ENCODE results near the gene PABPC1L2A. TPM values are rescaled to one million over a fixed set of nuclear protein-coding genes. Genes with fewer than 3 reads are reported as not detected.

PABPC1L2A gene
- total RNA-seq, 1 experiment from 2014 or later = not detected

GRCh38 chrX:73028876-73029275 lies 50.4 kb downstream of the PABPC1L2A start:
- Histone ChIP-seq H3K27me3 (replicated peaks; ENCODE audit: insufficient read depth, low read depth, low read length, poor library complexity) (no peaks in the 10 kb centered on the region), H3K4me3 (ENCODE audit: low read depth, low read length, poor library complexity, severe bottlenecking) (no peak overlapping the region), H3K27ac (ENCODE audit: low read depth, low read length, poor library complexity, severe bottlenecking) (no peak overlapping the region), H3K4me1 (ENCODE audit: insufficient read depth, low read length, poor library complexity, severe bottlenecking) (no peaks in the 10 kb centered on the region), H3K36me3 (ENCODE audit: insufficient read depth, low read length, poor library complexity, severe bottlenecking) (no peaks in the 10 kb centered on the region), H3K9me3 (ENCODE audit: low read depth, low read length, poor library complexity, severe bottlenecking) (no peaks in the 10 kb centered on the region)
- no peak for DNase-seq (ENCODE audit: low spot score)
- TF ChIP-seq EZH2 (IDR thresholded peaks at IDR 0.05; ENCODE audit: borderline replicate concordance, low read depth, low read length, poor library complexity, severe bottlenecking) = no peak
- TF ChIP-seq, protein P1, sequence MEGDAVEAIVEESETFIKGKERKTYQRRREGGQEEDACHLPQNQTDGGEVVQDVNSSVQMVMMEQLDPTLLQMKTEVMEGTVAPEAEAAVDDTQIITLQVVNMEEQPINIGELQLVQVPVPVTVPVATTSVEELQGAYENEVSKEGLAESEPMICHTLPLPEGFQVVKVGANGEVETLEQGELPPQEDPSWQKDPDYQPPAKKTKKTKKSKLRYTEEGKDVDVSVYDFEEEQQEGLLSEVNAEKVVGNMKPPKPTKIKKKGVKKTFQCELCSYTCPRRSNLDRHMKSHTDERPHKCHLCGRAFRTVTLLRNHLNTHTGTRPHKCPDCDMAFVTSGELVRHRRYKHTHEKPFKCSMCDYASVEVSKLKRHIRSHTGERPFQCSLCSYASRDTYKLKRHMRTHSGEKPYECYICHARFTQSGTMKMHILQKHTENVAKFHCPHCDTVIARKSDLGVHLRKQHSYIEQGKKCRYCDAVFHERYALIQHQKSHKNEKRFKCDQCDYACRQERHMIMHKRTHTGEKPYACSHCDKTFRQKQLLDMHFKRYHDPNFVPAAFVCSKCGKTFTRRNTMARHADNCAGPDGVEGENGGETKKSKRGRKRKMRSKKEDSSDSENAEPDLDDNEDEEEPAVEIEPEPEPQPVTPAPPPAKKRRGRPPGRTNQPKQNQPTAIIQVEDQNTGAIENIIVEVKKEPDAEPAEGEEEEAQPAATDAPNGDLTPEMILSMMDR (conservative IDR thresholded peaks at IDR 0.05; ENCODE audit: low read depth, low read length) = no peak
- no TSS peak for BruUV-seq (replicated peaks)
- CTCF ChIA-PET = no interaction called here
- intact Hi-C loops (cut with micrococcal nuclease; ENCODE audit: unreplicated experiment) = no loop called here
- POLR2A ChIA-PET (ENCODE audit: low non-redundant PET) = no interaction called here

Other genes with a start within 250 kb of the PABPC1L2A start
- gene FAM236C, start 166.9 kb downstream of the PABPC1L2A start, total RNA-seq (2021) = not detected in 2 replicates
- gene FAM236A, start 141.3 kb downstream of the PABPC1L2A start, total RNA-seq (2021) = not detected in 2 replicates
- gene DMRTC1, start 135.7 kb downstream of the PABPC1L2A start, total RNA-seq (2021) = not detected in 2 replicates
- gene PABPC1L2B, start 76.6 kb downstream of the PABPC1L2A start, total RNA-seq (2021) = not detected in 2 replicates
- gene NAP1L2, start 135.3 kb upstream of the PABPC1L2A start, total RNA-seq (2021) = 0.21 and 0.50 TPM in 2 replicates

Measured in A673 (cell line).